GM19035 (cell line): ENCODE results near the gene TECTB.

Experiments used
- ATAC-seq: cut with Tn5 transposase; IDR thresholded peaks from one replicate; pipeline ENCODE4 v1.9.1; 2021; ENCODE audit not compliant: unreplicated experiment

The TECTB gene

GRCh38 chr10:112344261-112344660, 61.1 kb downstream of the TECTB start:
- no peak for ATAC-seq

- ATAC-seq: no peak
These were observed 62.0 kb downstream of the TECTB start for GRCh38 chr10:112345202-112345601.

- no peak for ATAC-seq
These were observed 62.5 kb downstream of the TECTB start for GRCh38 chr10:112345743-112346142.

- ATAC-seq: no peak
These were observed 63.6 kb downstream of the TECTB start for GRCh38 chr10:112346774-112347173.

- ATAC-seq: no peak
These were observed 64.8 kb downstream of the TECTB start for GRCh38 chr10:112347709-112348671.

- ATAC-seq: no peak
These were observed 65.6 kb downstream of the TECTB start for GRCh38 chr10:112348759-112349158.

- ATAC-seq: no peak
These were observed 66.4 kb downstream of the TECTB start for GRCh38 chr10:112349521-112350085.

GRCh38 chr10:112351146-112351545, 67.9 kb downstream of the TECTB start:
- ATAC-seq: no peak

- ATAC-seq: no peak
These were observed 68.8 kb downstream of the TECTB start for GRCh38 chr10:112352044-112352443.

- ATAC-seq: no peak
These were observed 69.8 kb downstream of the TECTB start for GRCh38 chr10:112353046-112353445.
